Astrocyte (in vitro differentiated cells and primary cell): ENCODE data around the gene MOK.

ENCODE experiments used
- EZH2 ChIP-seq: IDR thresholded peaks from 2 replicates; pipeline ENCODE4 v1.6.1; 2012; ENCODE audit warnings: mild to moderate bottlenecking, low read length, inconsistent platforms; ENCODE audit not compliant: insufficient read depth
- TF ChIP-seq, protein P1 (sequence below): IDR thresholded peaks from 2 replicates; pipeline ENCODE4 v1.5.1; 2011; ENCODE audit warnings: low read depth, mild to moderate bottlenecking, inconsistent platforms, low read length, moderate library complexity; ENCODE audit not compliant: insufficient read depth

DNA sequence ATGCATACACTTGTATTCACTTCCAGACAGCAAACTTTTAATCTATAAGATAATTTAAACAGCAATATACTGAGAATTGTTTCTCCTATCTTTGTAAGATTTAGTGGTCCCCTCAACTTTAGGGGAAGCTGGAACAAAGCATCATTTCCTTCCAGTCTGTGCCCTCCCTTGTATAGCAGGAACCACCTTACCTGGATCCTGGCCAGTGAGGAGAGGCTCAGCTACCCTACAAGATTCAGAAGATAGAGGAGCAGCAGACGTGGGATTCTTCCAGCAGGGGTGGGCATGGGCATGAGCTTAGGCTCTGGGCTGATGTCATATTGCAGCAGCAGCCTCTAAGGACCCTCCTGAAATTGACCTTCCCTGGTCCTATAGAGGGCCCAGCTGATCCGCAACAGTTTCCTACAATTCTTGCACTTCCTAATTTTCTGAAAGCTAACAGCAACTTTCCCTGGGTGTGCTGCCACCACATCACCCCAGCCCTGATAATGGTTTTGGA lies 21.3 kb downstream of the MOK start:
- no peak for TF ChIP-seq EZH2
- TF ChIP-seq, protein P1, sequence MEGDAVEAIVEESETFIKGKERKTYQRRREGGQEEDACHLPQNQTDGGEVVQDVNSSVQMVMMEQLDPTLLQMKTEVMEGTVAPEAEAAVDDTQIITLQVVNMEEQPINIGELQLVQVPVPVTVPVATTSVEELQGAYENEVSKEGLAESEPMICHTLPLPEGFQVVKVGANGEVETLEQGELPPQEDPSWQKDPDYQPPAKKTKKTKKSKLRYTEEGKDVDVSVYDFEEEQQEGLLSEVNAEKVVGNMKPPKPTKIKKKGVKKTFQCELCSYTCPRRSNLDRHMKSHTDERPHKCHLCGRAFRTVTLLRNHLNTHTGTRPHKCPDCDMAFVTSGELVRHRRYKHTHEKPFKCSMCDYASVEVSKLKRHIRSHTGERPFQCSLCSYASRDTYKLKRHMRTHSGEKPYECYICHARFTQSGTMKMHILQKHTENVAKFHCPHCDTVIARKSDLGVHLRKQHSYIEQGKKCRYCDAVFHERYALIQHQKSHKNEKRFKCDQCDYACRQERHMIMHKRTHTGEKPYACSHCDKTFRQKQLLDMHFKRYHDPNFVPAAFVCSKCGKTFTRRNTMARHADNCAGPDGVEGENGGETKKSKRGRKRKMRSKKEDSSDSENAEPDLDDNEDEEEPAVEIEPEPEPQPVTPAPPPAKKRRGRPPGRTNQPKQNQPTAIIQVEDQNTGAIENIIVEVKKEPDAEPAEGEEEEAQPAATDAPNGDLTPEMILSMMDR: no peak
